K562 (cell line): ENCODE measurements around the gene TRAPPC2B. TPM values are rescaled to one million over a fixed set of nuclear protein-coding genes. Genes with fewer than 3 reads are reported as not detected.

Source experiments
- BHLHE40 ChIP-seq: IDR thresholded peaks from 2 replicates; pipeline ENCODE4 v1.6.1; 2011; ENCODE audit warnings: low read length, improper control_type of control experiment
- CEBPB ChIP-seq: fragments of 450-650 bp; IDR thresholded peaks from 2 replicates; pipeline ENCODE4 v1.6.1; 2016; ENCODE audit warnings: missing genetic modification characterization, missing compliant biosample characterization
- EHMT2 ChIP-seq: fragments of 450-650 bp; IDR thresholded peaks from 2 replicates; pipeline ENCODE4 v1.6.1; 2018; ENCODE audit warnings: antibody characterized with exemption
- FIP1L1 ChIP-seq: fragments of 200-400 bp; formaldehyde crosslinking; IDR thresholded peaks from 2 replicates; pipeline ENCODE4 v1.6.1; 2018; ENCODE audit warnings: mild to moderate bottlenecking, low read depth, low read length; ENCODE audit not compliant: poor library complexity, severe bottlenecking
- GATA2 ChIP-seq: sonication (generic); formaldehyde crosslinking; IDR thresholded peaks from 2 replicates; pipeline ENCODE4 v1.4.0; 2020; ENCODE audit warnings: mild to moderate bottlenecking, missing genetic modification reagents
- NCOA4 ChIP-seq: fragments of 450-650 bp; IDR thresholded peaks from 2 replicates; pipeline ENCODE4 v1.6.1; 2018; ENCODE audit warnings: mild to moderate bottlenecking; ENCODE audit not compliant: partially characterized antibody
- NFE2 ChIP-seq: IDR thresholded peaks from 2 replicates; pipeline ENCODE4 v1.6.1; 2014; ENCODE audit warnings: antibody characterized with exemption, low read depth
- PREB ChIP-seq: sonication (generic); formaldehyde crosslinking; IDR thresholded peaks from 2 replicates; pipeline ENCODE4 v1.8.1; 2023; ENCODE audit warnings: mild to moderate bottlenecking, missing genetic modification reagents
- SMARCB1 ChIP-seq: IDR thresholded peaks from 2 replicates; pipeline ENCODE4 v1.6.1; 2011; ENCODE audit warnings: improper control_type of control experiment, low read depth; ENCODE audit not compliant: insufficient read length
- SNIP1 ChIP-seq: fragments of 450-650 bp; IDR thresholded peaks from 2 replicates; pipeline ENCODE4 v1.7.1; 2017; ENCODE audit warnings: low read depth, mild to moderate bottlenecking
- polyA plus RNA-seq, 8 experiments: library from polyadenylated mRNA; depleted of rRNA in 4 of 8; stranded (reverse) in 5 of 8; unstranded in 3 of 8; fragments of >200 nt; fragmentation: Nextera tagmentation in 2 of 8; fragmentation: Illumina TruSeq in 1 of 8; extraction: Ambion mirVana in 2 of 8; extraction: Trizol in 1 of 8; gene quantifications; 2 replicates each; pipeline versions ENCODE4 v1.2.1 to v1.2.3, GENCODE V29; 2011 to 2014; ENCODE audit warnings: inconsistent platforms in 1 of 8, missing spikeins in 1 of 8
- total RNA-seq, 7 experiments: library from RNA; depleted of rRNA in 6 of 7; stranded (reverse); fragments of >200 nt in 6 of 7; fragmentation: Illumina TruSeq in 2 of 7; extraction: Trizol in 2 of 7; gene quantifications; 2 replicates each; pipeline versions ENCODE4 v1.2.1 to v1.2.3, GENCODE V29; 2011 to 2021; ENCODE audit warnings: low replicate concordance in 1 of 7
- TF ChIP-seq, protein P1 (sequence below), 2 experiments: fragments of 450-650 bp; formaldehyde crosslinking in 1 of 2; IDR thresholded peaks; 2 replicates each; pipeline versions ENCODE4 v1.4.0 to v1.6.1; 2014 to 2020; ENCODE audit warnings: mild to moderate bottlenecking in 2 of 2, borderline replicate concordance in 1 of 2, low read depth in 1 of 2
- TF ChIP-seq, protein P2 (sequence below): sonication (generic); formaldehyde crosslinking; IDR thresholded peaks from 2 replicates; pipeline ENCODE4 v1.8.0; 2022; ENCODE audit warnings: mild to moderate bottlenecking, missing genetic modification reagents
- TF ChIP-seq, protein P3 (sequence below): fragments of 450-650 bp; IDR thresholded peaks from 2 replicates; pipeline ENCODE4 v1.6.1; 2017; ENCODE audit warnings: antibody characterized with exemption
- TF ChIP-seq, protein P4 (sequence below): fragments of 250-450 bp; sonication (Bioruptor Pico); IDR thresholded peaks from 2 replicates; pipeline ENCODE4 v1.5.0; 2020; ENCODE audit warnings: mild to moderate bottlenecking

The TRAPPC2B gene
- total and polyA plus RNA-seq, 9 of the 15 experiments (the other 6 are each of a cell fraction or from before 2014, with no cell fraction given): 2.2 to 20.4 (median 4.6) TPM

- TF ChIP-seq, protein P1, sequence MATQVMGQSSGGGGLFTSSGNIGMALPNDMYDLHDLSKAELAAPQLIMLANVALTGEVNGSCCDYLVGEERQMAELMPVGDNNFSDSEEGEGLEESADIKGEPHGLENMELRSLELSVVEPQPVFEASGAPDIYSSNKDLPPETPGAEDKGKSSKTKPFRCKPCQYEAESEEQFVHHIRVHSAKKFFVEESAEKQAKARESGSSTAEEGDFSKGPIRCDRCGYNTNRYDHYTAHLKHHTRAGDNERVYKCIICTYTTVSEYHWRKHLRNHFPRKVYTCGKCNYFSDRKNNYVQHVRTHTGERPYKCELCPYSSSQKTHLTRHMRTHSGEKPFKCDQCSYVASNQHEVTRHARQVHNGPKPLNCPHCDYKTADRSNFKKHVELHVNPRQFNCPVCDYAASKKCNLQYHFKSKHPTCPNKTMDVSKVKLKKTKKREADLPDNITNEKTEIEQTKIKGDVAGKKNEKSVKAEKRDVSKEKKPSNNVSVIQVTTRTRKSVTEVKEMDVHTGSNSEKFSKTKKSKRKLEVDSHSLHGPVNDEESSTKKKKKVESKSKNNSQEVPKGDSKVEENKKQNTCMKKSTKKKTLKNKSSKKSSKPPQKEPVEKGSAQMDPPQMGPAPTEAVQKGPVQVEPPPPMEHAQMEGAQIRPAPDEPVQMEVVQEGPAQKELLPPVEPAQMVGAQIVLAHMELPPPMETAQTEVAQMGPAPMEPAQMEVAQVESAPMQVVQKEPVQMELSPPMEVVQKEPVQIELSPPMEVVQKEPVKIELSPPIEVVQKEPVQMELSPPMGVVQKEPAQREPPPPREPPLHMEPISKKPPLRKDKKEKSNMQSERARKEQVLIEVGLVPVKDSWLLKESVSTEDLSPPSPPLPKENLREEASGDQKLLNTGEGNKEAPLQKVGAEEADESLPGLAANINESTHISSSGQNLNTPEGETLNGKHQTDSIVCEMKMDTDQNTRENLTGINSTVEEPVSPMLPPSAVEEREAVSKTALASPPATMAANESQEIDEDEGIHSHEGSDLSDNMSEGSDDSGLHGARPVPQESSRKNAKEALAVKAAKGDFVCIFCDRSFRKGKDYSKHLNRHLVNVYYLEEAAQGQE (IDR thresholded peaks at IDR 0.05; ENCODE audit: borderline replicate concordance): peak; percentile 53
- TF ChIP-seq, protein P1 (CRISPR knock-in tag; IDR thresholded peaks at IDR 0.05; ENCODE audit: low read depth): no peak
- TF ChIP-seq, protein P2, sequence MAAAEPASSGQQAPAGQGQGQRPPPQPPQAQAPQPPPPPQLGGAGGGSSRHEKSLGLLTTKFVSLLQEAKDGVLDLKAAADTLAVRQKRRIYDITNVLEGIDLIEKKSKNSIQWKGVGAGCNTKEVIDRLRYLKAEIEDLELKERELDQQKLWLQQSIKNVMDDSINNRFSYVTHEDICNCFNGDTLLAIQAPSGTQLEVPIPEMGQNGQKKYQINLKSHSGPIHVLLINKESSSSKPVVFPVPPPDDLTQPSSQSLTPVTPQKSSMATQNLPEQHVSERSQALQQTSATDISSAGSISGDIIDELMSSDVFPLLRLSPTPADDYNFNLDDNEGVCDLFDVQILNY: no peak
- no peak for TF ChIP-seq BHLHE40
- no peak for TF ChIP-seq NCOA4
- TF ChIP-seq EHMT2: no peak
- TF ChIP-seq, protein P3, sequence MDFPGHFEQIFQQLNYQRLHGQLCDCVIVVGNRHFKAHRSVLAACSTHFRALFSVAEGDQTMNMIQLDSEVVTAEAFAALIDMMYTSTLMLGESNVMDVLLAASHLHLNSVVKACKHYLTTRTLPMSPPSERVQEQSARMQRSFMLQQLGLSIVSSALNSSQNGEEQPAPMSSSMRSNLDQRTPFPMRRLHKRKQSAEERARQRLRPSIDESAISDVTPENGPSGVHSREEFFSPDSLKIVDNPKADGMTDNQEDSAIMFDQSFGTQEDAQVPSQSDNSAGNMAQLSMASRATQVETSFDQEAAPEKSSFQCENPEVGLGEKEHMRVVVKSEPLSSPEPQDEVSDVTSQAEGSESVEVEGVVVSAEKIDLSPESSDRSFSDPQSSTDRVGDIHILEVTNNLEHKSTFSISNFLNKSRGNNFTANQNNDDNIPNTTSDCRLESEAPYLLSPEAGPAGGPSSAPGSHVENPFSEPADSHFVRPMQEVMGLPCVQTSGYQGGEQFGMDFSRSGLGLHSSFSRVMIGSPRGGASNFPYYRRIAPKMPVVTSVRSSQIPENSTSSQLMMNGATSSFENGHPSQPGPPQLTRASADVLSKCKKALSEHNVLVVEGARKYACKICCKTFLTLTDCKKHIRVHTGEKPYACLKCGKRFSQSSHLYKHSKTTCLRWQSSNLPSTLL: no peak
- TF ChIP-seq CEBPB (tag): peak; percentile 67
- no peak for TF ChIP-seq FIP1L1
- no peak for TF ChIP-seq NFE2
- no peak for TF ChIP-seq SMARCB1
- TF ChIP-seq PREB: no peak
- no peak for TF ChIP-seq SNIP1
- TF ChIP-seq GATA2 (CRISPR knock-in tag): no peak
- TF ChIP-seq, protein P4, sequence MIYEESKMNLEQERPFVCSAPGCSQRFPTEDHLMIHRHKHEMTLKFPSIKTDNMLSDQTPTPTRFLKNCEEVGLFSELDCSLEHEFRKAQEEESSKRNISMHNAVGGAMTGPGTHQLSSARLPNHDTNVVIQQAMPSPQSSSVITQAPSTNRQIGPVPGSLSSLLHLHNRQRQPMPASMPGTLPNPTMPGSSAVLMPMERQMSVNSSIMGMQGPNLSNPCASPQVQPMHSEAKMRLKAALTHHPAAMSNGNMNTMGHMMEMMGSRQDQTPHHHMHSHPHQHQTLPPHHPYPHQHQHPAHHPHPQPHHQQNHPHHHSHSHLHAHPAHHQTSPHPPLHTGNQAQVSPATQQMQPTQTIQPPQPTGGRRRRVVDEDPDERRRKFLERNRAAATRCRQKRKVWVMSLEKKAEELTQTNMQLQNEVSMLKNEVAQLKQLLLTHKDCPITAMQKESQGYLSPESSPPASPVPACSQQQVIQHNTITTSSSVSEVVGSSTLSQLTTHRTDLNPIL: no peak
Observed at GRCh38 chr19:57406516-57407123, 43.3 kb downstream of the TRAPPC2B start (continued).
